Endothelial cell of umbilical vein (primary cell): ENCODE measurements around the gene LAMA4. TPM values are rescaled to one million over a fixed set of nuclear protein-coding genes. Genes with fewer than 3 reads are reported as not detected.

Source experiments
- BruUV-seq: library from RNA; stranded (reverse); fragments of 400-500 nt; replicated peaks from 2 replicates; lab custom pipeline; 2021; lab: Mats Ljungman, UMichigan
- CTCF ChIA-PET: fragments of 300-600, 350-600 bp; sonication (Branson Sonifier 250); formaldehyde crosslinking; loops from one replicate; lab custom pipeline; 2021; ENCODE audit warnings: antibody characterized with exemption, inconsistent platforms; lab: Charles Lee
- POLR2A ChIA-PET: fragments of 300-600, 350-600 bp; sonication (Branson Sonifier 250); formaldehyde crosslinking; loops from one replicate; lab custom pipeline; 2021; ENCODE audit warnings: antibody characterized with exemption, inconsistent platforms; lab: Charles Lee
- DNase-seq: peaks from one replicate; pipeline ENCODE4 v3.0.0-alpha.2; 2011; ENCODE audit warnings: low read depth, low spot score
- FAIRE-seq: peaks from 2 replicates; lab custom pipeline; 2011; peaks lifted over from hg19 to GRCh38; lab: Jason Lieb, UNC
- H2AFZ ChIP-seq: 2 replicates; pipeline ENCODE4 v1.6.0; 2012; ENCODE audit warnings: low read depth, low read length, control low read depth, inconsistent platforms
- H3K27ac ChIP-seq: 2 replicates; pipeline ENCODE4 v1.5.1; 2011; ENCODE audit warnings: low read depth, mild to moderate bottlenecking, control low read depth, low read length, moderate library complexity; ENCODE audit not compliant: insufficient read depth
- H3K27me3 ChIP-seq, 2 experiments: 2 replicates each; pipeline versions ENCODE4 v1.6.0 to v1.6.1; 2011; ENCODE audit warnings: low read length in 2 of 2, mixed read lengths in 1 of 2; ENCODE audit not compliant: control insufficient read depth in 2 of 2, insufficient read depth in 2 of 2
- H3K36me3 ChIP-seq, 2 experiments: 2 replicates in 1 of 2; 3 replicates in 1 of 2; pipeline ENCODE4 v1.5.1; 2011; ENCODE audit warnings: low read length in 2 of 2, mild to moderate bottlenecking in 1 of 2, moderate library complexity in 1 of 2; ENCODE audit not compliant: control insufficient read depth in 2 of 2, insufficient read depth in 2 of 2; ENCODE audit errors: extremely low read depth in 1 of 2
- H3K4me1 ChIP-seq: 3 replicates; pipeline ENCODE4 v1.5.1; 2011; ENCODE audit warnings: mild to moderate bottlenecking, low read length; ENCODE audit not compliant: control insufficient read depth, insufficient read depth; ENCODE audit errors: extremely low read depth
- H3K4me2 ChIP-seq: 2 replicates; pipeline ENCODE4 v1.6.1; 2011; ENCODE audit warnings: low read length, control low read depth, mixed read lengths; ENCODE audit not compliant: insufficient read depth
- H3K4me3 ChIP-seq, 3 experiments: fragments of 200-600 bp in 1 of 3; sonication (generic), shearing (Covaris generic) in 1 of 3; replicated peaks in 1 of 3; 2 replicates each; pipeline ENCODE4 v1.5.1; 2011 to 2016; ENCODE audit warnings: control low read depth in 3 of 3, low read length in 3 of 3, mild to moderate bottlenecking in 2 of 3, inconsistent platforms in 1 of 3, low read depth in 1 of 3, moderate library complexity in 1 of 3; ENCODE audit not compliant: insufficient read depth in 1 of 3
- H3K79me2 ChIP-seq: 2 replicates; pipeline ENCODE4 v1.6.0; 2012; ENCODE audit warnings: low read length, inconsistent platforms; ENCODE audit not compliant: control insufficient read depth, insufficient read depth
- H3K9ac ChIP-seq: replicated peaks from 2 replicates; pipeline ENCODE3; 2011; ENCODE audit warnings: low read length, control low read depth; ENCODE audit not compliant: insufficient read depth; ENCODE audit errors: extremely low read depth
- H3K9me1 ChIP-seq: replicated peaks from 3 replicates; pipeline ENCODE4 v1.6.0; 2011; ENCODE audit warnings: mild to moderate bottlenecking, low read length; ENCODE audit not compliant: control insufficient read depth, insufficient read depth; ENCODE audit errors: extremely low read depth
- H3K9me3 ChIP-seq: replicated peaks from 2 replicates; pipeline ENCODE4 v1.5.1; 2012; ENCODE audit warnings: low read length, inconsistent platforms; ENCODE audit not compliant: control insufficient read depth, insufficient read depth
- H4K20me1 ChIP-seq: replicated peaks from 2 replicates; pipeline ENCODE3; 2011; ENCODE audit warnings: mild to moderate bottlenecking, low read length; ENCODE audit not compliant: control insufficient read depth, insufficient read depth; ENCODE audit errors: extremely low read depth
- CTCF ChIP-seq, 2 donors: IDR thresholded peaks; 1 replicate in 1 of 2; 2 replicates in 1 of 2; pipeline ENCODE4 v1.5.1; 2011; ENCODE audit warnings: low read length in 2 of 2, mild to moderate bottlenecking in 2 of 2, moderate library complexity in 2 of 2, control low read depth in 1 of 2, inconsistent platforms in 1 of 2, low read depth in 1 of 2; ENCODE audit not compliant: insufficient read depth in 1 of 2; ENCODE audit errors: extremely low read depth in 1 of 2
- EZH2 ChIP-seq: IDR thresholded peaks from 2 replicates; pipeline ENCODE4 v1.6.1; 2012; ENCODE audit warnings: borderline replicate concordance, low read depth, mild to moderate bottlenecking, moderate library complexity, low read length, inconsistent platforms; ENCODE audit not compliant: severe bottlenecking
- FOS ChIP-seq: IDR thresholded peaks from 2 replicates; pipeline ENCODE4 v1.6.1; 2011; ENCODE audit warnings: mild to moderate bottlenecking, low read length, moderate library complexity, borderline replicate concordance; ENCODE audit not compliant: insufficient read depth
- GATA2 ChIP-seq: IDR thresholded peaks from 2 replicates; pipeline ENCODE4 v1.7.0; 2011; ENCODE audit warnings: low read depth, mild to moderate bottlenecking, moderate library complexity, mixed read lengths, low read length; ENCODE audit not compliant: insufficient read length, insufficient read depth
- JUN ChIP-seq: IDR thresholded peaks from 2 replicates; pipeline ENCODE4 v1.6.1; 2011; ENCODE audit warnings: borderline replicate concordance, low read depth; ENCODE audit not compliant: insufficient read length, insufficient read depth
- MAX ChIP-seq: IDR thresholded peaks from 2 replicates; pipeline ENCODE4 v1.6.1; 2011; ENCODE audit not compliant: insufficient read depth, insufficient read length
- MYC ChIP-seq: IDR thresholded peaks from one replicate; pipeline ENCODE4 v1.6.1; 2011; ENCODE audit warnings: mild to moderate bottlenecking, low read depth, low read length
- POLR2A ChIP-seq: IDR thresholded peaks from 2 replicates; pipeline ENCODE4 v1.6.1; 2012; ENCODE audit warnings: low read depth, mild to moderate bottlenecking, control low read depth, low read length
- POLR2AphosphoS5 ChIP-seq: IDR thresholded peaks from 2 replicates; pipeline ENCODE4 v1.6.1; 2012; ENCODE audit warnings: low read depth, mild to moderate bottlenecking, control low read depth, low read length, moderate library complexity; ENCODE audit not compliant: insufficient read depth
- dilution Hi-C: fragments of 300-500 bp; cut with MboI; formaldehyde crosslinking; loops from one replicate; pipeline ENCODE4 v1.15.0; 2019; ENCODE audit warnings: low sequenced_read_pairs; ENCODE audit not compliant: extremely low pct_ligation_motif_present
- intact Hi-C: fragments of 100-400 bp; cut with micrococcal nuclease; formaldehyde crosslinking; loops from one replicate; pipeline ENCODE4 v1.10.0; 2022
- polyA plus RNA-seq, 4 experiments: library from polyadenylated mRNA; depleted of rRNA in 3 of 4; stranded (reverse) in 3 of 4; unstranded in 1 of 4; fragments of >200 nt; gene quantifications; 2 replicates each; pipeline versions ENCODE4 v1.2.1 to v1.2.3, GENCODE V29; 2011 to 2012; ENCODE audit warnings: missing spikeins in 1 of 4
- total RNA-seq: library from RNA; stranded (reverse); gene quantifications from 2 replicates; pipeline ENCODE4 v1.2.3, GENCODE V29; 2021

LAMA4 gene
- total and polyA plus RNA-seq, 2 donors (not counting 3 experiments of a cell fraction or from before 2014, with no cell fraction given) = 384 to 629 TPM

- Histone ChIP-seq H3K9ac (no peak overlapping the region), H3K4me1 (peaks cover 3% of the 10 kb centered on the region), H3K79me2 (no peaks in the 10 kb centered on the region), H2AFZ (no peak overlapping the region), H3K36me3 (peaks cover 30 to 61% of the 10 kb centered on the region in 2 experiments), H3K9me3 (no peaks in the 10 kb centered on the region), H3K9me1 (no peaks in the 10 kb centered on the region), H3K4me3 (no peak overlapping the region), H3K27ac (no peak overlapping the region), H4K20me1 (no peaks in the 10 kb centered on the region), H3K4me2 (no peak overlapping the region), H3K27me3 (no peaks in the 10 kb centered on the region)
- FAIRE-seq (no peak), DNase-seq (no peak)
- BruUV-seq = no TSS peak
- intact Hi-C loops = no loop called here
- POLR2A ChIA-PET = no interaction called here
- dilution Hi-C loops = no loop called here
- CTCF ChIA-PET = no interaction called here
- no peak for TF ChIP-seq MAX
- no peak for TF ChIP-seq FOS
- no peak for TF ChIP-seq POLR2AphosphoS5
- no peak for TF ChIP-seq CTCF (IDR thresholded peaks at IDR 0.05; ENCODE audit: extremely low read depth in 1 of 2, insufficient read depth in 1 of 2, low read depth in 1 of 2, low read length in 2 of 2)
- no peak for TF ChIP-seq MYC
- no peak for TF ChIP-seq JUN
- no peak for TF ChIP-seq POLR2A
- no peak for TF ChIP-seq EZH2
- no peak for TF ChIP-seq GATA2
Observed at GRCh38 chr6:112149719-112150263, 104.6 kb downstream of the LAMA4 start.
